Stimulated activated naive CD8-positive, alpha-beta T cell treated with anti-CD3 and anti-CD28 coated beads, Interleukin-15, amount 100 ng/mL, for 72 hours (primary cell): ENCODE data around the gene KREMEN2.

ENCODE experiments used
- ATAC-seq: fragments of 150-1000 bp; cut with Tn5 transposase; 2 replicates; pipeline ENCODE4 v1.10.0; 2021; ENCODE audit warnings: mild to moderate bottlenecking, moderate library complexity
- DNase-seq, 2 donors: peaks; one replicate each; pipeline ENCODE4 v3.0.0; 2021 to 2022
- H3K27ac Mint-ChIP-seq, 2 donors: one replicate each; pipeline ENCODE4 v1.8.0; 2022; ENCODE audit warnings: mild to moderate bottlenecking in 2 of 2, mixed read lengths in 2 of 2, moderate library complexity in 2 of 2
- H3K27me3 Mint-ChIP-seq: one replicate; pipeline ENCODE4 v1.8.0; 2022; ENCODE audit warnings: mixed read lengths
- H3K4me1 Mint-ChIP-seq: one replicate; pipeline ENCODE4 v1.8.0; 2022; ENCODE audit warnings: mild to moderate bottlenecking, mixed read lengths
- H3K4me3 Mint-ChIP-seq, 2 donors: one replicate each; pipeline ENCODE4 v1.8.0; 2022; ENCODE audit warnings: mild to moderate bottlenecking in 2 of 2, mixed read lengths in 2 of 2, moderate library complexity in 1 of 2
- H3K9me3 Mint-ChIP-seq, 2 donors: one replicate each; pipeline ENCODE4 v1.8.0; 2022; ENCODE audit warnings: mixed read lengths in 2 of 2

KREMEN2 gene

GRCh38 chr16:2953706-2954627, 10.1 kb upstream of the KREMEN2 start:
- H3K4me1 Mint-ChIP-seq = peaks cover 11% of the 10 kb centered on the region

GRCh38 chr16:2954656-2955381, 9.3 kb upstream of the KREMEN2 start:
- Mint-ChIP-seq H3K27me3 (peaks cover 21% of the 10 kb centered on the region), H3K27ac (no peak overlapping the region), H3K9me3 (no peaks in the 10 kb centered on the region), H3K4me3 (no peak overlapping the region), H3K4me1 (peaks cover 11% of the 10 kb centered on the region)
- ATAC-seq (peak; percentile 19), DNase-seq (no peak)

More at GRCh38 chr16:2953706-2954627, 10.1 kb upstream of the KREMEN2 start:
- DNase-seq = no peak
- Mint-ChIP-seq H3K27me3 (peaks cover 21% of the 10 kb centered on the region), H3K4me3 (no peak overlapping the region), H3K27ac (no peak overlapping the region), H3K9me3 (no peaks in the 10 kb centered on the region)
- no peak for ATAC-seq

- H3K4me3 Mint-ChIP-seq = no peak overlapping the region
- H3K27me3 Mint-ChIP-seq = peaks cover 21% of the 10 kb centered on the region
- peak; percentile 43 for ATAC-seq
- H3K27ac Mint-ChIP-seq = no peak overlapping the region
- no peak for DNase-seq
- H3K4me1 Mint-ChIP-seq = peaks cover 11% of the 10 kb centered on the region
- H3K9me3 Mint-ChIP-seq = no peaks in the 10 kb centered on the region
Observed at GRCh38 chr16:2955438-2955778, 8.7 kb upstream of the KREMEN2 start.

- peak; percentile 58 for ATAC-seq
- peak overlapping the region in 1 of 2 donors; percentile 26 for H3K4me3 Mint-ChIP-seq
- no peak overlapping the region for H3K27ac Mint-ChIP-seq
- H3K27me3 Mint-ChIP-seq = peaks cover 21% of the 10 kb centered on the region
- no peak for DNase-seq
- peaks cover 11% of the 10 kb centered on the region for H3K4me1 Mint-ChIP-seq
- H3K9me3 Mint-ChIP-seq = no peaks in the 10 kb centered on the region
Observed at GRCh38 chr16:2955779-2956578, 8.1 kb upstream of the KREMEN2 start.

GRCh38 chr16:2956579-2956956, 7.5 kb upstream of the KREMEN2 start:
- H3K4me3 Mint-ChIP-seq = no peak overlapping the region
- H3K9me3 Mint-ChIP-seq = no peaks in the 10 kb centered on the region
- ATAC-seq (no peak), DNase-seq (no peak)
- peaks cover 13% of the 10 kb centered on the region for H3K4me1 Mint-ChIP-seq
- peaks cover 22% of the 10 kb centered on the region for H3K27me3 Mint-ChIP-seq
- H3K27ac Mint-ChIP-seq = no peak overlapping the region

GRCh38 chr16:2959206-2959605, 4.9 kb upstream of the KREMEN2 start:
- ATAC-seq (no peak), DNase-seq (no peak)
- peaks cover 48% of the 10 kb centered on the region for H3K27me3 Mint-ChIP-seq
- H3K27ac Mint-ChIP-seq = no peak overlapping the region
- peaks cover 38% of the 10 kb centered on the region for H3K4me1 Mint-ChIP-seq
- no peaks in the 10 kb centered on the region for H3K9me3 Mint-ChIP-seq
- H3K4me3 Mint-ChIP-seq = no peak overlapping the region

GRCh38 chr16:2960183-2961010, 3.7 kb upstream of the KREMEN2 start:
- H3K4me1 Mint-ChIP-seq = peaks cover 50% of the 10 kb centered on the region
- H3K27ac Mint-ChIP-seq = peak overlapping the region in 1 of 2 donors; percentile 9
- ATAC-seq (no peak), DNase-seq (peak in 1 of 2 donors; percentile 10)
- H3K9me3 Mint-ChIP-seq = no peaks in the 10 kb centered on the region
- peaks cover 60% of the 10 kb centered on the region for H3K27me3 Mint-ChIP-seq
- H3K4me3 Mint-ChIP-seq = no peak overlapping the region

- H3K27me3 Mint-ChIP-seq = peaks cover 56% of the 10 kb centered on the region
- peaks cover 44% of the 10 kb centered on the region for H3K4me1 Mint-ChIP-seq
- peak overlapping the region in 1 of 2 donors; percentile 12 for H3K27ac Mint-ChIP-seq
- ATAC-seq (no peak), DNase-seq (peak in 1 of 2 donors; percentile 22)
- no peaks in the 10 kb centered on the region for H3K9me3 Mint-ChIP-seq
- peak overlapping the region; percentile 9 to 49 for H3K4me3 Mint-ChIP-seq
Observed at GRCh38 chr16:2962334-2963073, 1.6 kb upstream of the KREMEN2 start.

GRCh38 chr16:2963074-2963722, 877 bp upstream of the KREMEN2 start:
- Mint-ChIP-seq H3K9me3 (no peaks in the 10 kb centered on the region), H3K27me3 (peaks cover 61% of the 10 kb centered on the region), H3K4me3 (peak overlapping the region; percentile 88 to 91), H3K4me1 (peaks cover 50% of the 10 kb centered on the region), H3K27ac (peak overlapping the region in 1 of 2 donors; percentile 12)
- DNase-seq (peak in 1 of 2 donors; percentile 25), ATAC-seq (no peak)

- Mint-ChIP-seq H3K4me1 (peaks cover 57% of the 10 kb centered on the region), H3K4me3 (peak overlapping the region; percentile 88 to 91), H3K9me3 (no peaks in the 10 kb centered on the region), H3K27ac (no peak overlapping the region), H3K27me3 (peaks cover 67% of the 10 kb centered on the region)
- DNase-seq (peak; percentile 76 to 79), ATAC-seq (peak; percentile 25)
Observed at GRCh38 chr16:2964475-2965336, 631 bp downstream of the KREMEN2 start.

- H3K4me3 Mint-ChIP-seq = no peak overlapping the region
- DNase-seq = peak in 1 of 2 donors; percentile 11
- no peak for ATAC-seq
- no peak overlapping the region for H3K27ac Mint-ChIP-seq
- peaks cover 70% of the 10 kb centered on the region for H3K4me1 Mint-ChIP-seq
- no peaks in the 10 kb centered on the region for H3K9me3 Mint-ChIP-seq
- peaks cover 67% of the 10 kb centered on the region for H3K27me3 Mint-ChIP-seq
Observed at GRCh38 chr16:2966043-2966807, 2.1 kb downstream of the KREMEN2 start.

GRCh38 chr16:2966808-2967191, 2.7 kb downstream of the KREMEN2 start:
- Mint-ChIP-seq H3K4me1 (peaks cover 68% of the 10 kb centered on the region), H3K4me3 (no peak overlapping the region), H3K27ac (no peak overlapping the region), H3K27me3 (peaks cover 64% of the 10 kb centered on the region), H3K9me3 (no peaks in the 10 kb centered on the region)
- peak in 1 of 2 donors; percentile 24 for DNase-seq
- no peak for ATAC-seq
